ENCODE measurements around the gene PRR19. TPM values are rescaled to one million over a fixed set of nuclear protein-coding genes. Genes with fewer than 3 reads are reported as not detected.

PRR19 gene
- total RNA-seq, 1 experiment from 2014 or later, result 3.2 TPM

DNA sequence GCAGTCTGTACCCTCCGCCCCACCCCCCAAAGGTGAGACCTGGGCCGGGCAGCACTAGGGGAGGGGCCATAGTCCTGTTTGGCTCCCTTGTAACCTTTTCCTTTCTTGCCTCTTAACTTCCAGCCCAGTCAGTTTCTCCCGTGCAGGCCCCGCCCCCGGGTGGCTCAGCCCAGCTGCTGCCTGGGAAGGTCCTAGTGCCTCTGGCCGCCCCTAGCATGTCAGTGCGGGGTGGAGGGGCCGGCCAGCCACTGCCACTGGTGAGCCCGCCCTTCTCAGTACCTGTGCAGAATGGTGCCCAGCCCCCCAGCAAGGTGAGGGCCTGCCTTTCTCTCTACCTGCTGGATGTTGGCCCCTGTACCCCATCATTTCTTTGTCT lies 10.5 kb upstream of the PRR19 start:
- H3K4ac ChIP-seq (ENCODE audit: low read depth, low read length), result no peak overlapping the region
- H3K4me1 ChIP-seq (ENCODE audit: insufficient read depth, low read length), result no peaks in the 10 kb centered on the region
- H3K14ac ChIP-seq (ENCODE audit: insufficient read depth, low read length), result no peak overlapping the region
- DNase-seq, result peak; percentile 73
- peaks cover 3% of the 10 kb centered on the region for H3K23me2 ChIP-seq (ENCODE audit: insufficient read length, low read depth, low read length, poor library complexity, severe bottlenecking)
- no peak overlapping the region for H3K9ac ChIP-seq (ENCODE audit: extremely low read depth, insufficient read length, low read length)
- no peak overlapping the region for H2BK120ac ChIP-seq (ENCODE audit: low read depth, low read length, poor library complexity, severe bottlenecking)
- no peak overlapping the region for H2AK5ac ChIP-seq (ENCODE audit: insufficient read length, low read length)
- no peak overlapping the region for H4K8ac ChIP-seq (replicated peaks; ENCODE audit: insufficient read length, low read depth, low read length)
- peak overlapping the region in 1 of 3 experiments; percentile 8; a peak in 2 of 7 replicates for H3K27ac Mint-ChIP-seq
- no peak overlapping the region for H3K23ac ChIP-seq (ENCODE audit: insufficient read length, low read depth, low read length)
- no peak overlapping the region for H2BK12ac ChIP-seq (ENCODE audit: insufficient read length, low read depth, low read length)
- H2BK20ac ChIP-seq (ENCODE audit: low read depth, low read length, poor library complexity, severe bottlenecking), result no peak overlapping the region
- no peak overlapping the region for H3K4me2 ChIP-seq (ENCODE audit: insufficient read depth, insufficient read length, low read length)
- TF ChIP-seq CTCF (conservative IDR thresholded peaks at IDR 0.05), result no peak
- H3T11ph ChIP-seq (ENCODE audit: low read length), result no peak overlapping the region
- H2AFZ ChIP-seq (ENCODE audit: low read length), result no peak overlapping the region
- no CpG with 5 or more reads among the region's 9 CpGs for WGBS (ENCODE audit: extremely low coverage, insufficient read length, low lambda C conversion rate)
- no peak overlapping the region for H3K27ac ChIP-seq (ENCODE audit: insufficient read length, low read depth, low read length)
- no peak overlapping the region for H4K5ac ChIP-seq (ENCODE audit: insufficient read length, low read depth, low read length)
- no peak overlapping the region for H2BK5ac ChIP-seq (ENCODE audit: insufficient read length, low read length)
- H3K9me3 ChIP-seq (ENCODE audit: control insufficient read depth, low read depth, low read length), result no peaks in the 10 kb centered on the region
- no peak overlapping the region for H4K91ac ChIP-seq (ENCODE audit: insufficient read length, low read depth, low read length)
- H3K4me1 Mint-ChIP-seq, result peaks cover 3 to 39% of the 10 kb centered on the region in 2 experiments
- H3K36me3 Mint-ChIP-seq (ENCODE audit: insufficient read depth in 1 of 3, low read depth in 3 of 3), result peaks cover 16 to 69% (median 59%) of the 10 kb centered on the region in 3 experiments; a peak in 6 of 7 replicates
- no peaks in the 10 kb centered on the region for H3K9me3 Mint-ChIP-seq
- no peak overlapping the region for H3K56ac ChIP-seq (ENCODE audit: insufficient read length, low read depth, low read length)
- no peaks in the 10 kb centered on the region for H3K27me3 ChIP-seq (ENCODE audit: insufficient read depth, low read length)
- no peak overlapping the region for H3K4me3 Mint-ChIP-seq
- H2BK15ac ChIP-seq (ENCODE audit: low read depth, low read length), result no peak overlapping the region
- H3K79me2 ChIP-seq (ENCODE audit: insufficient read depth, low read length), result no peaks in the 10 kb centered on the region
- H4K20me1 ChIP-seq (ENCODE audit: control insufficient read depth, insufficient read depth, insufficient read length), result no peaks in the 10 kb centered on the region
- no peaks in the 10 kb centered on the region for H3K27me3 Mint-ChIP-seq (ENCODE audit: low read depth)
- H3K79me1 ChIP-seq (ENCODE audit: insufficient read depth, low read depth, low read length, poor library complexity, severe bottlenecking), result no peaks in the 10 kb centered on the region
- H3K18ac ChIP-seq (ENCODE audit: insufficient read length, low read depth, low read length), result no peak overlapping the region
